ENCODE measurements around the gene ROR2.

Gene ROR2

GRCh38 chr9:91880378-91880972 lies 69.6 kb downstream of the ROR2 start:
- Histone ChIP-seq H3K4me3 (ENCODE audit: low read depth, low read length) (no peak overlapping the region), H3K27me3 (no peaks in the 10 kb centered on the region), H3K36me3 (peaks cover 5% of the 10 kb centered on the region), H3K9me3 (no peaks in the 10 kb centered on the region), H3K4me1 (peaks cover 7% of the 10 kb centered on the region)
- TF ChIP-seq, protein P1, sequence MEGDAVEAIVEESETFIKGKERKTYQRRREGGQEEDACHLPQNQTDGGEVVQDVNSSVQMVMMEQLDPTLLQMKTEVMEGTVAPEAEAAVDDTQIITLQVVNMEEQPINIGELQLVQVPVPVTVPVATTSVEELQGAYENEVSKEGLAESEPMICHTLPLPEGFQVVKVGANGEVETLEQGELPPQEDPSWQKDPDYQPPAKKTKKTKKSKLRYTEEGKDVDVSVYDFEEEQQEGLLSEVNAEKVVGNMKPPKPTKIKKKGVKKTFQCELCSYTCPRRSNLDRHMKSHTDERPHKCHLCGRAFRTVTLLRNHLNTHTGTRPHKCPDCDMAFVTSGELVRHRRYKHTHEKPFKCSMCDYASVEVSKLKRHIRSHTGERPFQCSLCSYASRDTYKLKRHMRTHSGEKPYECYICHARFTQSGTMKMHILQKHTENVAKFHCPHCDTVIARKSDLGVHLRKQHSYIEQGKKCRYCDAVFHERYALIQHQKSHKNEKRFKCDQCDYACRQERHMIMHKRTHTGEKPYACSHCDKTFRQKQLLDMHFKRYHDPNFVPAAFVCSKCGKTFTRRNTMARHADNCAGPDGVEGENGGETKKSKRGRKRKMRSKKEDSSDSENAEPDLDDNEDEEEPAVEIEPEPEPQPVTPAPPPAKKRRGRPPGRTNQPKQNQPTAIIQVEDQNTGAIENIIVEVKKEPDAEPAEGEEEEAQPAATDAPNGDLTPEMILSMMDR (IDR thresholded peaks at IDR 0.05; ENCODE audit: low read depth, low read length), result no peak
- DNase-seq, result no peak

DNA sequence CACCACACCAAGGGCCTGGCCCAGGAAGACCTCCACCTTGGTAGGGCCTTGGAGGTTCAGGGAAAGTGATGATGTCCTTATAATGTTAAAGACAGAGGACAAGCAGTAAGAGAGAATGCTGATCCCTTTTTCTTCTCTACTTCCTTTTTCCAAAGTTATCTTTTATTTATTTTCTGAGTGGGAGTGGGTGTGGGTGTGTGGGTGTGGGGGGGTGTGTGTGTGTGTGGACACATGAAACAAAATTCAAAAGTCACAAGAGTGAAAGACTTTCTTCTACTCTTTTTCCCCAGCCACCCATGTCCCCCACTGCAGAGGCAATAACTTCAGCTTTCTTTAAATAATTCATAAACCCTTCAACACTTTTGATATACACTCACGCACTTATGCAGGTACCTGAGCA lies 70.8 kb downstream of the ROR2 start:
- H3K4me3 ChIP-seq (ENCODE audit: low read depth, low read length), result no peak overlapping the region
- H3K9me3 ChIP-seq, result no peaks in the 10 kb centered on the region
- H3K4me1 ChIP-seq, result peaks cover 7% of the 10 kb centered on the region
- no peak for DNase-seq
- TF ChIP-seq, protein P1 (IDR thresholded peaks at IDR 0.05; ENCODE audit: low read depth, low read length), result no peak
- no peaks in the 10 kb centered on the region for H3K27me3 ChIP-seq
- peaks cover 5% of the 10 kb centered on the region for H3K36me3 ChIP-seq

GRCh38 chr9:91873637-91874051 lies 76.4 kb downstream of the ROR2 start:
- TF ChIP-seq, protein P1 (IDR thresholded peaks at IDR 0.05; ENCODE audit: low read depth, low read length), result no peak

GRCh38 chr9:91868732-91869391 lies 81.2 kb downstream of the ROR2 start:
- Histone ChIP-seq H3K27me3 (no peaks in the 10 kb centered on the region), H3K4me3 (ENCODE audit: low read depth, low read length) (no peak overlapping the region), H3K4me1 (peaks cover 8% of the 10 kb centered on the region), H3K36me3 (no peaks in the 10 kb centered on the region), H3K9me3 (no peaks in the 10 kb centered on the region)
- TF ChIP-seq, protein P1 (IDR thresholded peaks at IDR 0.05; ENCODE audit: low read depth, low read length), result no peak
- no peak for DNase-seq

More at GRCh38 chr9:91873637-91874051, 76.4 kb downstream of the ROR2 start:
- Histone ChIP-seq H3K9me3 (no peaks in the 10 kb centered on the region), H3K4me1 (no peaks in the 10 kb centered on the region; the same call in 1 of the 2 replicates), H3K27me3 (no peaks in the 10 kb centered on the region), H3K4me3 (ENCODE audit: low read depth, low read length) (no peak overlapping the region), H3K36me3 (peaks cover 3% of the 10 kb centered on the region)
- no peak for DNase-seq

DNA sequence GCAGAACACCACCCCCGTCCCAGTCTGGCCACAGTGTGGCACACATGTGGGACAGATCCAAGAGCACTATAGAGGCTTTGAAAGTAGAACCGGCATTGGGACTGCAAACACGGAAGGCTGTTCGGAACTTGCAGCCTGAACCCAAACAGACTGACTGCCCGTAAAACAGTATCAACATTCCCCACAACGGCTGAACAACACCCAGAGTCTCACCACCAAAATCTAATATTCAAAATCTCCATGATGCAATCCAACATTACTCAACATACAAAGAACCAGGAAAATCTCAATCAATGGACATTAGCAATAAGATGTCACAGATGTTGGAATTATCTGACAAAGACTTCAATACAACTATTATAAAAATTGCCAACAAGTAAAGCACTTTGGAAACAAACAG lies 82.3 kb downstream of the ROR2 start:
- peaks cover 8% of the 10 kb centered on the region for H3K4me1 ChIP-seq
- H3K36me3 ChIP-seq, result no peaks in the 10 kb centered on the region
- TF ChIP-seq, protein P1 (IDR thresholded peaks at IDR 0.05; ENCODE audit: low read depth, low read length), result no peak
- no peak overlapping the region for H3K4me3 ChIP-seq (ENCODE audit: low read depth, low read length)
- no peaks in the 10 kb centered on the region for H3K27me3 ChIP-seq
- no peaks in the 10 kb centered on the region for H3K9me3 ChIP-seq
- no peak for DNase-seq

GRCh38 chr9:91865041-91865440 lies 85.0 kb downstream of the ROR2 start:
- no peak for DNase-seq

More at GRCh38 chr9:91865041-91865440, 85.0 kb downstream of the ROR2 start:
- peaks cover 8% of the 10 kb centered on the region for H3K4me1 ChIP-seq
- no peaks in the 10 kb centered on the region for H3K9me3 ChIP-seq
- TF ChIP-seq, protein P1 (IDR thresholded peaks at IDR 0.05; ENCODE audit: low read depth, low read length), result no peak
- H3K4me3 ChIP-seq (ENCODE audit: low read depth, low read length), result no peak overlapping the region
- peaks cover 5% of the 10 kb centered on the region; the same call in 1 of the 2 replicates for H3K36me3 ChIP-seq
- no peaks in the 10 kb centered on the region for H3K27me3 ChIP-seq

All from BE2C (cell line).